Measurements from ENCODE around the gene XIRP2. TPM values are rescaled to one million over a fixed set of nuclear protein-coding genes. Genes with fewer than 3 reads are reported as not detected.

Gene XIRP2
- total and polyA plus RNA-seq, 5 donors from 2014 or later: 0.15 TPM; not detected in 4

- Histone ChIP-seq H3K27me3 (ENCODE audit: control insufficient read depth, insufficient read depth, low read length) (no peaks in the 10 kb centered on the region), H3K4me1 (ENCODE audit: control insufficient read depth, insufficient read depth, low read length, poor library complexity, severe bottlenecking) (no peaks in the 10 kb centered on the region), H3K27ac (ENCODE audit: insufficient read depth, low read length, poor library complexity, severe bottlenecking) (no peak overlapping the region), H3K36me3 (ENCODE audit: control insufficient read depth, insufficient read depth, low read length) (no peaks in the 10 kb centered on the region), H3K9me3 (ENCODE audit: control insufficient read depth in 2 of 2, low read length in 2 of 2) (no peaks in the 10 kb centered on the region), H3K4me3 (ENCODE audit: low read depth, low read length) (no peak overlapping the region)
- ATAC-seq (ENCODE audit: low read depth in 2 of 2): no peak
- Mint-ChIP-seq H3K36me3 (no peaks in the 10 kb centered on the region), H3K9me3 (peaks cover 0 to 7% (median 3%) of the 10 kb centered on the region in 7 donors), H3K4me3 (no peak overlapping the region), H3K4me1 (no peaks in the 10 kb centered on the region), H3K27ac (no peak overlapping the region), H3K27me3 (no peaks in the 10 kb centered on the region)
- no peak for DNase-seq
Measured at GRCh38 chr2:166972002-166972401, 83.7 kb downstream of the XIRP2 start.

- H3K27me3 Mint-ChIP-seq: no peaks in the 10 kb centered on the region
- peaks cover 0 to 7% (median 3%) of the 10 kb centered on the region in 7 donors for H3K9me3 Mint-ChIP-seq
- no peak overlapping the region for H3K4me3 Mint-ChIP-seq
- ATAC-seq (ENCODE audit: low read depth in 2 of 2): no peak
- H3K4me1 ChIP-seq (ENCODE audit: control insufficient read depth, insufficient read depth, low read length, poor library complexity, severe bottlenecking): no peaks in the 10 kb centered on the region
- no peaks in the 10 kb centered on the region for H3K36me3 ChIP-seq (ENCODE audit: control insufficient read depth, insufficient read depth, low read length)
- no peaks in the 10 kb centered on the region for H3K36me3 Mint-ChIP-seq
- no peaks in the 10 kb centered on the region for H3K9me3 ChIP-seq (ENCODE audit: control insufficient read depth in 2 of 2, low read length in 2 of 2)
- no peaks in the 10 kb centered on the region for H3K4me1 Mint-ChIP-seq
- no peak overlapping the region for H3K4me3 ChIP-seq (ENCODE audit: low read depth, low read length)
- H3K27ac ChIP-seq (ENCODE audit: insufficient read depth, low read length, poor library complexity, severe bottlenecking): no peak overlapping the region
- H3K27me3 ChIP-seq (ENCODE audit: control insufficient read depth, insufficient read depth, low read length): no peaks in the 10 kb centered on the region
- no peak for DNase-seq
- H3K27ac Mint-ChIP-seq: no peak overlapping the region
Measured at GRCh38 chr2:166972418-166972817, 84.1 kb downstream of the XIRP2 start.

GRCh38 chr2:166984188-166984587 lies 95.9 kb downstream of the XIRP2 start:
- H3K4me1 Mint-ChIP-seq: no peaks in the 10 kb centered on the region
- no peak overlapping the region for H3K27ac ChIP-seq (ENCODE audit: insufficient read depth, low read length, poor library complexity, severe bottlenecking)
- DNase-seq (no peak), ATAC-seq (ENCODE audit: low read depth in 2 of 2) (no peak)
- no peaks in the 10 kb centered on the region for H3K4me1 ChIP-seq (ENCODE audit: control insufficient read depth, insufficient read depth, low read length, poor library complexity, severe bottlenecking)
- H3K9me3 Mint-ChIP-seq: peaks cover 2 to 20% (median 4%) of the 10 kb centered on the region in 7 donors
- peaks cover 0 to 5% of the 10 kb centered on the region in 2 experiments for H3K9me3 ChIP-seq (ENCODE audit: control insufficient read depth in 2 of 2, low read length in 2 of 2)
- H3K36me3 Mint-ChIP-seq: no peaks in the 10 kb centered on the region
- H3K27me3 ChIP-seq (ENCODE audit: control insufficient read depth, insufficient read depth, low read length): no peaks in the 10 kb centered on the region
- no peaks in the 10 kb centered on the region for H3K27me3 Mint-ChIP-seq
- H3K36me3 ChIP-seq (ENCODE audit: control insufficient read depth, insufficient read depth, low read length): no peaks in the 10 kb centered on the region
- H3K4me3 ChIP-seq (ENCODE audit: low read depth, low read length): no peak overlapping the region
- no peak overlapping the region for H3K4me3 Mint-ChIP-seq
- H3K27ac Mint-ChIP-seq: no peak overlapping the region

- Mint-ChIP-seq H3K4me1 (no peaks in the 10 kb centered on the region), H3K27ac (no peak overlapping the region), H3K36me3 (no peaks in the 10 kb centered on the region), H3K9me3 (peaks cover 2 to 20% (median 4%) of the 10 kb centered on the region in 7 donors), H3K27me3 (no peaks in the 10 kb centered on the region), H3K4me3 (no peak overlapping the region)
- Histone ChIP-seq H3K4me3 (ENCODE audit: low read depth, low read length) (no peak overlapping the region), H3K36me3 (ENCODE audit: control insufficient read depth, insufficient read depth, low read length) (no peaks in the 10 kb centered on the region), H3K9me3 (ENCODE audit: control insufficient read depth in 2 of 2, low read length in 2 of 2) (peaks cover 0 to 5% of the 10 kb centered on the region in 2 experiments), H3K27ac (ENCODE audit: insufficient read depth, low read length, poor library complexity, severe bottlenecking) (no peak overlapping the region), H3K27me3 (ENCODE audit: control insufficient read depth, insufficient read depth, low read length) (no peaks in the 10 kb centered on the region), H3K4me1 (ENCODE audit: control insufficient read depth, insufficient read depth, low read length, poor library complexity, severe bottlenecking) (no peaks in the 10 kb centered on the region)
- ATAC-seq (ENCODE audit: low read depth in 2 of 2) (no peak), DNase-seq (no peak)
Measured at GRCh38 chr2:166984797-166985196, 96.5 kb downstream of the XIRP2 start.

- no peak overlapping the region for H3K27ac ChIP-seq (ENCODE audit: insufficient read depth, low read length, poor library complexity, severe bottlenecking)
- H3K36me3 Mint-ChIP-seq: no peaks in the 10 kb centered on the region
- DNase-seq (no peak), ATAC-seq (ENCODE audit: low read depth in 2 of 2) (no peak)
- no peaks in the 10 kb centered on the region for H3K27me3 Mint-ChIP-seq
- no peak overlapping the region for H3K4me3 ChIP-seq (ENCODE audit: low read depth, low read length)
- no peak overlapping the region for H3K27ac Mint-ChIP-seq
- peaks cover 0 to 2% of the 10 kb centered on the region in 2 experiments for H3K9me3 ChIP-seq (ENCODE audit: control insufficient read depth in 2 of 2, low read length in 2 of 2)
- no peaks in the 10 kb centered on the region for H3K4me1 Mint-ChIP-seq
- no peak overlapping the region for H3K4me3 Mint-ChIP-seq
- peaks cover 0 to 9% (median 4%) of the 10 kb centered on the region in 7 donors for H3K9me3 Mint-ChIP-seq
- H3K4me1 ChIP-seq (ENCODE audit: control insufficient read depth, insufficient read depth, low read length, poor library complexity, severe bottlenecking): no peaks in the 10 kb centered on the region
- no peaks in the 10 kb centered on the region for H3K27me3 ChIP-seq (ENCODE audit: control insufficient read depth, insufficient read depth, low read length)
- no peaks in the 10 kb centered on the region for H3K36me3 ChIP-seq (ENCODE audit: control insufficient read depth, insufficient read depth, low read length)
Measured at GRCh38 chr2:166994588-166995336, 106.5 kb downstream of the XIRP2 start.

GRCh38 chr2:166996465-166996864 lies 108.2 kb downstream of the XIRP2 start:
- H3K4me1 ChIP-seq (ENCODE audit: control insufficient read depth, insufficient read depth, low read length, poor library complexity, severe bottlenecking): no peaks in the 10 kb centered on the region

GRCh38 chr2:167001165-167001564 lies 112.9 kb downstream of the XIRP2 start:
- no peaks in the 10 kb centered on the region for H3K36me3 ChIP-seq (ENCODE audit: control insufficient read depth, insufficient read depth, low read length)

More at GRCh38 chr2:166996465-166996864, 108.2 kb downstream of the XIRP2 start:
- no peak for ATAC-seq (ENCODE audit: low read depth in 2 of 2)
- Mint-ChIP-seq H3K4me3 (no peak overlapping the region), H3K27ac (no peak overlapping the region), H3K4me1 (no peaks in the 10 kb centered on the region), H3K36me3 (no peaks in the 10 kb centered on the region), H3K27me3 (no peaks in the 10 kb centered on the region), H3K9me3 (peaks cover 0 to 9% (median 4%) of the 10 kb centered on the region in 7 donors)
- Histone ChIP-seq H3K9me3 (ENCODE audit: control insufficient read depth in 2 of 2, low read length in 2 of 2) (peaks cover 0 to 2% of the 10 kb centered on the region in 2 experiments), H3K27me3 (ENCODE audit: control insufficient read depth, insufficient read depth, low read length) (no peaks in the 10 kb centered on the region), H3K4me3 (ENCODE audit: low read depth, low read length) (no peak overlapping the region), H3K27ac (ENCODE audit: insufficient read depth, low read length, poor library complexity, severe bottlenecking) (no peak overlapping the region), H3K36me3 (ENCODE audit: control insufficient read depth, insufficient read depth, low read length) (no peaks in the 10 kb centered on the region)
- no peak for DNase-seq

GRCh38 chr2:167005096-167005495 lies 116.8 kb downstream of the XIRP2 start:
- no peaks in the 10 kb centered on the region for H3K4me1 ChIP-seq (ENCODE audit: control insufficient read depth, insufficient read depth, low read length, poor library complexity, severe bottlenecking)
- no peak overlapping the region for H3K4me3 ChIP-seq (ENCODE audit: low read depth, low read length)
- DNase-seq: no peak
- no peaks in the 10 kb centered on the region for H3K36me3 ChIP-seq (ENCODE audit: control insufficient read depth, insufficient read depth, low read length)
- H3K27me3 ChIP-seq (ENCODE audit: control insufficient read depth, insufficient read depth, low read length): no peaks in the 10 kb centered on the region
- peaks cover 0 to 4% (median 0%) of the 10 kb centered on the region in 7 donors for H3K9me3 Mint-ChIP-seq
- no peaks in the 10 kb centered on the region for H3K4me1 Mint-ChIP-seq
- ATAC-seq (ENCODE audit: low read depth in 2 of 2): no peak
- H3K27ac ChIP-seq (ENCODE audit: insufficient read depth, low read length, poor library complexity, severe bottlenecking): no peak overlapping the region
- no peak overlapping the region for H3K4me3 Mint-ChIP-seq
- no peaks in the 10 kb centered on the region for H3K9me3 ChIP-seq (ENCODE audit: control insufficient read depth in 2 of 2, low read length in 2 of 2)
- no peaks in the 10 kb centered on the region for H3K36me3 Mint-ChIP-seq
- no peaks in the 10 kb centered on the region for H3K27me3 Mint-ChIP-seq
- no peak overlapping the region for H3K27ac Mint-ChIP-seq

More at GRCh38 chr2:167001165-167001564, 112.9 kb downstream of the XIRP2 start:
- no peaks in the 10 kb centered on the region for H3K27me3 ChIP-seq (ENCODE audit: control insufficient read depth, insufficient read depth, low read length)
- H3K4me1 Mint-ChIP-seq: no peaks in the 10 kb centered on the region
- H3K4me3 Mint-ChIP-seq: no peak overlapping the region
- no peak overlapping the region for H3K27ac ChIP-seq (ENCODE audit: insufficient read depth, low read length, poor library complexity, severe bottlenecking)
- DNase-seq (no peak), ATAC-seq (ENCODE audit: low read depth in 2 of 2) (no peak)
- H3K27ac Mint-ChIP-seq: no peak overlapping the region
- no peaks in the 10 kb centered on the region for H3K9me3 ChIP-seq (ENCODE audit: control insufficient read depth in 2 of 2, low read length in 2 of 2)
- H3K36me3 Mint-ChIP-seq: no peaks in the 10 kb centered on the region
- H3K4me1 ChIP-seq (ENCODE audit: control insufficient read depth, insufficient read depth, low read length, poor library complexity, severe bottlenecking): no peaks in the 10 kb centered on the region
- no peaks in the 10 kb centered on the region for H3K27me3 Mint-ChIP-seq
- no peak overlapping the region for H3K4me3 ChIP-seq (ENCODE audit: low read depth, low read length)
- peaks cover 0 to 9% (median 0%) of the 10 kb centered on the region in 7 donors for H3K9me3 Mint-ChIP-seq
